A549 (cell line): ENCODE data around the gene GMPS.
"Not testable (repeated sequence)": the region's sequence is repeated elsewhere in the genome, so short reads cannot be mapped to it uniquely, and the experiment has no call there.

Experiments used
- CTCF ChIP-seq: fragments of >200 bp; sonication (Bioruptor Twin); formaldehyde crosslinking; IDR thresholded peaks from 3 replicates; pipeline ENCODE4 v1.5.1; 2016
- EP300 ChIP-seq, 2 experiments: fragments of >200 bp; sonication (Bioruptor Twin); formaldehyde crosslinking; IDR thresholded peaks; 2 replicates in 1 of 2; 3 replicates in 1 of 2; pipeline ENCODE4 v1.6.1; 2016 to 2017

DNA sequence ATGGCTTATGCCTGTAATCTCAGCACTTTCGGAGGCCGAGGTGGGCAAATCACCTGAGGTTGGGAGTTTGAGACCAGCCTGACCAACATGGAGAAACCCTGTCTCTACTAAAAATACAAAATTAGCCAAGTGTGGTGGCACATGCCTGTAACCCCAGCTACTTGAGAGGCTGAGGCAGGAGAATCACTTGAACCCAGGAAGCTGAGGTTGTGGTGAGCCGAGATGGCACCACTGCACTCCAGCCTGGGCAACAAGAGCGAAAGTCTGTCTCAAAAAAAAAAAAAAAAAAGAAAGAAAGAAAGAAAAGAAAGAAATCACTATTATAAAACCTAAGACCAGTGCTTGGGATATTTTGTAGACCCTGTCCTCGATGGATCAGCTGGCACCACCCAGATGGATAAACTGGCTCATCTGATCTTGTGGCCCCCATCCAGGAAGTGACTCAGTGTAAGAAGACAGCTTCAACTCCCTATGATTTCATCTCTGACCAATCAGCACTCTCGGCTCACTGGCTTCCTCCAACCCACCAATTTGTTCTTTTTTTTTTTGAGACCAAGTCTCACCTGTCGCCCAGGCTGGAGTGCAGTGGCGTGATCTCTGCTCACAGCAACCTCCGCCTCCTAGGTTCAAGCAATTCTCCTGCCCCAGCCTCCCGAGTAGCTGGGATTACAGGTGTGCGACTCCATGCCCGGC, 8.0 kb upstream of the GMPS start:
- not testable (repeated sequence) for TF ChIP-seq CTCF; EP300 (IDR thresholded peaks at IDR 0.05)
